Astrocyte (in vitro differentiated cells and primary cell): Measurements from ENCODE around the gene ST6GALNAC3.

Experiments used
- EZH2 ChIP-seq: IDR thresholded peaks from 2 replicates; pipeline ENCODE4 v1.6.1; 2012; ENCODE audit warnings: mild to moderate bottlenecking, low read length, inconsistent platforms; ENCODE audit not compliant: insufficient read depth
- TF ChIP-seq, protein P1 (sequence below): IDR thresholded peaks from 2 replicates; pipeline ENCODE4 v1.5.1; 2011; ENCODE audit warnings: low read depth, mild to moderate bottlenecking, inconsistent platforms, low read length, moderate library complexity; ENCODE audit not compliant: insufficient read depth

DNA sequence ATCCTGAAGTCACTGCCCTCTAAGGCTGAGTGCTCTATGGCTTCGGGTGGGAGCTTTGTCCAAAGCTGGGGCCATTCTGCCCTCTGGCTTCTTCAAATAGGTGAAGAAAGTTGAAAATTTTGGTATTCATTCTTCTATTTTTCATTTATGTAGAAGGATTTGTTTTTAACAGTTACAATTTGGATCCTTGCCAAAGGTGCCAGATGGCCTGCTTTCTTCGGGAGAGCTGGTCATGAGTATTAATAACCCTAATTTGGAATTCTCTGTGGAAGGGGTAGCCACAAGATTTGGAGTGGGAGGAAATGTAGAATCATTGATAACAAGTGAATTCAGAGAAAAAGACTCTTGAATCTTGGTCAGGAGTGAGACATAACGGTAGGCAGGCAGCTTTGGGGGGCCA, 422.3 kb downstream of the ST6GALNAC3 start:
- TF ChIP-seq, protein P1, sequence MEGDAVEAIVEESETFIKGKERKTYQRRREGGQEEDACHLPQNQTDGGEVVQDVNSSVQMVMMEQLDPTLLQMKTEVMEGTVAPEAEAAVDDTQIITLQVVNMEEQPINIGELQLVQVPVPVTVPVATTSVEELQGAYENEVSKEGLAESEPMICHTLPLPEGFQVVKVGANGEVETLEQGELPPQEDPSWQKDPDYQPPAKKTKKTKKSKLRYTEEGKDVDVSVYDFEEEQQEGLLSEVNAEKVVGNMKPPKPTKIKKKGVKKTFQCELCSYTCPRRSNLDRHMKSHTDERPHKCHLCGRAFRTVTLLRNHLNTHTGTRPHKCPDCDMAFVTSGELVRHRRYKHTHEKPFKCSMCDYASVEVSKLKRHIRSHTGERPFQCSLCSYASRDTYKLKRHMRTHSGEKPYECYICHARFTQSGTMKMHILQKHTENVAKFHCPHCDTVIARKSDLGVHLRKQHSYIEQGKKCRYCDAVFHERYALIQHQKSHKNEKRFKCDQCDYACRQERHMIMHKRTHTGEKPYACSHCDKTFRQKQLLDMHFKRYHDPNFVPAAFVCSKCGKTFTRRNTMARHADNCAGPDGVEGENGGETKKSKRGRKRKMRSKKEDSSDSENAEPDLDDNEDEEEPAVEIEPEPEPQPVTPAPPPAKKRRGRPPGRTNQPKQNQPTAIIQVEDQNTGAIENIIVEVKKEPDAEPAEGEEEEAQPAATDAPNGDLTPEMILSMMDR = no peak
- TF ChIP-seq EZH2 = no peak
